Endothelial cell (in vitro differentiated cells): Measurements from ENCODE around the gene SLC26A4. TPM values are rescaled to one million over a fixed set of nuclear protein-coding genes. Genes with fewer than 3 reads are reported as not detected.

Source experiments
- DNase-seq: peaks from one replicate; pipeline ENCODE4 v3.0.0; 2021; ENCODE audit warnings: low spot score
- H3K27ac Mint-ChIP-seq: one replicate; pipeline ENCODE4 v1.8.0; 2021; ENCODE audit warnings: mixed read lengths, inconsistent platforms; ENCODE audit not compliant: unreplicated experiment
- H3K27me3 Mint-ChIP-seq: one replicate; pipeline ENCODE4 v1.8.0; 2021; ENCODE audit warnings: mild to moderate bottlenecking, moderate library complexity, mixed read lengths, inconsistent platforms; ENCODE audit not compliant: unreplicated experiment
- H3K36me3 Mint-ChIP-seq: one replicate; pipeline ENCODE4 v1.8.0; 2021; ENCODE audit warnings: mild to moderate bottlenecking, low read depth, mixed read lengths, inconsistent platforms; ENCODE audit not compliant: unreplicated experiment
- H3K4me1 Mint-ChIP-seq: one replicate; pipeline ENCODE4 v1.8.0; 2021; ENCODE audit warnings: mild to moderate bottlenecking, mixed read lengths, inconsistent platforms; ENCODE audit not compliant: unreplicated experiment
- H3K4me3 Mint-ChIP-seq: one replicate; pipeline ENCODE4 v1.8.0; 2021; ENCODE audit warnings: mild to moderate bottlenecking, mixed read lengths, inconsistent platforms; ENCODE audit not compliant: unreplicated experiment
- H3K9me3 Mint-ChIP-seq: one replicate; pipeline ENCODE4 v1.8.0; 2021; ENCODE audit warnings: mixed read lengths, inconsistent platforms; ENCODE audit not compliant: unreplicated experiment
- total RNA-seq: library from RNA; stranded (reverse); fragmentation: NEBNext Ultra II Directional; extraction: Animal tissue kit (Norgen Biotek cat#: 25700); gene quantifications from one replicate; pipeline ENCODE4 v1.2.1, GENCODE V29; 2021; ENCODE audit not compliant: unreplicated experiment
- TF ChIP-seq, protein P1 (sequence below): fragments of 200-600 bp; sonication (generic); IDR thresholded peaks from one replicate; pipeline ENCODE4 v1.5.0; 2021; ENCODE audit warnings: antibody characterized with exemption; ENCODE audit not compliant: unreplicated experiment

The SLC26A4 gene
- total RNA-seq, 1 donor from 2014 or later, result 0.67 TPM

GRCh38 chr7:107678110-107678753 lies 17.6 kb downstream of the SLC26A4 start:
- Mint-ChIP-seq H3K27ac (no peak overlapping the region), H3K4me1 (no peaks in the 10 kb centered on the region), H3K36me3 (no peaks in the 10 kb centered on the region), H3K4me3 (no peak overlapping the region), H3K9me3 (no peaks in the 10 kb centered on the region), H3K27me3 (no peaks in the 10 kb centered on the region)
- DNase-seq, result no peak
- TF ChIP-seq, protein P1, sequence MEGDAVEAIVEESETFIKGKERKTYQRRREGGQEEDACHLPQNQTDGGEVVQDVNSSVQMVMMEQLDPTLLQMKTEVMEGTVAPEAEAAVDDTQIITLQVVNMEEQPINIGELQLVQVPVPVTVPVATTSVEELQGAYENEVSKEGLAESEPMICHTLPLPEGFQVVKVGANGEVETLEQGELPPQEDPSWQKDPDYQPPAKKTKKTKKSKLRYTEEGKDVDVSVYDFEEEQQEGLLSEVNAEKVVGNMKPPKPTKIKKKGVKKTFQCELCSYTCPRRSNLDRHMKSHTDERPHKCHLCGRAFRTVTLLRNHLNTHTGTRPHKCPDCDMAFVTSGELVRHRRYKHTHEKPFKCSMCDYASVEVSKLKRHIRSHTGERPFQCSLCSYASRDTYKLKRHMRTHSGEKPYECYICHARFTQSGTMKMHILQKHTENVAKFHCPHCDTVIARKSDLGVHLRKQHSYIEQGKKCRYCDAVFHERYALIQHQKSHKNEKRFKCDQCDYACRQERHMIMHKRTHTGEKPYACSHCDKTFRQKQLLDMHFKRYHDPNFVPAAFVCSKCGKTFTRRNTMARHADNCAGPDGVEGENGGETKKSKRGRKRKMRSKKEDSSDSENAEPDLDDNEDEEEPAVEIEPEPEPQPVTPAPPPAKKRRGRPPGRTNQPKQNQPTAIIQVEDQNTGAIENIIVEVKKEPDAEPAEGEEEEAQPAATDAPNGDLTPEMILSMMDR, result no peak

- Mint-ChIP-seq H3K27ac (no peak overlapping the region), H3K4me1 (no peaks in the 10 kb centered on the region), H3K9me3 (no peaks in the 10 kb centered on the region), H3K4me3 (no peak overlapping the region), H3K36me3 (no peaks in the 10 kb centered on the region), H3K27me3 (no peaks in the 10 kb centered on the region)
- TF ChIP-seq, protein P1, result no peak
- DNase-seq, result no peak
Observed at GRCh38 chr7:107680478-107680877, 19.9 kb downstream of the SLC26A4 start.

GRCh38 chr7:107682886-107683285 lies 22.3 kb downstream of the SLC26A4 start:
- Mint-ChIP-seq H3K36me3 (no peaks in the 10 kb centered on the region), H3K9me3 (no peaks in the 10 kb centered on the region), H3K4me3 (no peak overlapping the region), H3K27me3 (no peaks in the 10 kb centered on the region), H3K27ac (no peak overlapping the region), H3K4me1 (no peaks in the 10 kb centered on the region)
- no peak for DNase-seq
- TF ChIP-seq, protein P1, result no peak

GRCh38 chr7:107684287-107684686 lies 23.7 kb downstream of the SLC26A4 start:
- Mint-ChIP-seq H3K27me3 (no peaks in the 10 kb centered on the region), H3K36me3 (no peaks in the 10 kb centered on the region), H3K4me1 (no peaks in the 10 kb centered on the region), H3K9me3 (no peaks in the 10 kb centered on the region), H3K4me3 (no peak overlapping the region), H3K27ac (no peak overlapping the region)
- DNase-seq, result no peak
- TF ChIP-seq, protein P1, result no peak

DNA sequence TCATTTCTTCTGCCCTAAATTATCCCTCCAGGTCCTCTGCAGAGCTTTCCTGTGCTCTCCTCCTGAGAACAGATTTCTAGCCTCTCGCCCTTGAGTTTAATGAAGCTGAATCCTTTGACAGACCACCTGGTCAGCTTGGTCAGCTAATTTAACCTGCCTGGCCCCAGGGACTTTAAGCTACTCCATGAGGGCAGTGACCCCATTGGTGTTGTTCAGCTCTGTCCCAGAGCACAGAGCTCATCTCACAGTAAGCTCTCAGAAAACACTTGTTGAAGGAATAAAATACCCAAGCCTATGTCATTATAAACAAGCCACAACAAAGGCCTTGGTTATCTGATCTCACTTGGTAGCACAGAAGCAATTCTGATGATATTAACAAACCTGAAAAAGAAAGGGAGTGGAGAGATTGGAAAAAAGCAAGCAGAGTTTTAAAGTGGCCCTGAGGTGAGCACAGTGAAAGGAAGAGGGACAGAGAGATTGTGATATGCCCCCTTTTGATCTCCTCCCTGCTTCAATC lies 24.4 kb downstream of the SLC26A4 start:
- no peaks in the 10 kb centered on the region for H3K9me3 Mint-ChIP-seq
- peaks cover 1% of the 10 kb centered on the region for H3K4me1 Mint-ChIP-seq
- no peaks in the 10 kb centered on the region for H3K27me3 Mint-ChIP-seq
- no peaks in the 10 kb centered on the region for H3K36me3 Mint-ChIP-seq
- H3K27ac Mint-ChIP-seq, result no peak overlapping the region
- TF ChIP-seq, protein P1, result no peak
- H3K4me3 Mint-ChIP-seq, result no peak overlapping the region
- DNase-seq, result no peak
